ENCODE results near the gene ZNF892.
"Not testable (repeated sequence)": the region's sequence is repeated elsewhere in the genome, so short reads cannot be mapped to it uniquely, and the experiment has no call there.

The ZNF892 gene

DNA sequence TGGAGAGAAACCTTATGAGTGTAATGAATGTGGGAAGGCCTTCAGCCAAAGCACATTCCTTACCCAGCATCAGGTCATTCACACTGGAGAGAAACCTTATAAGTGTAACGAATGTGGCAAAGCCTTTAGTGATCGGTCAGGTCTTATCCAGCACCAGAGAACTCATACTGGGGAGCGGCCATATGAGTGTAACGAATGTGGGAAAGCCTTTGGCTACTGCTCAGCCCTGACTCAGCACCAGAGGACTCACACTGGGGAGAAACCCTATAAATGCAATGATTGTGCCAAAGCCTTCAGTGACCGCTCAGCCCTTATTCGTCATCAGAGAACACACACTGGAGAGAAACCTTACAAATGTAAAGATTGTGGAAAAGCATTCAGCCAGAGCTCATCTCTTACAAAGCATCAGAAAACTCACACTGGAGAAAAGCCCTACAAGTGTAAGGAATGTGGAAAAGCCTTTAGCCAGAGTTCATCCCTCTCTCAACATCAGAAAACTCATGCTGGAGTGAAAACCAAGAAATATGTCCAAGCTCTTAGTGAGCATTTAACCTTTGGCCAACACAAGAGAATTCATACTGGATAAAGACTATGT lies 7.8 kb downstream of the ZNF892 start:
- no peak for DNase-seq (ENCODE audit: insufficient read length, low spot score)
- TF ChIP-seq POLR2A (IDR thresholded peaks at IDR 0.05; ENCODE audit: low read depth, low read length) (no peak), POU2F2 (IDR thresholded peaks at IDR 0.05; ENCODE audit: low read depth, low read length) (no peak), PAX5 (IDR thresholded peaks at IDR 0.05; ENCODE audit: insufficient read depth, low read length, severe bottlenecking) (no peak), POLR2AphosphoS5 (IDR thresholded peaks at IDR 0.05; ENCODE audit: low read depth, low read length) (no peak), TAF1 (IDR thresholded peaks at IDR 0.05; ENCODE audit: low read depth, low read length) (no peak), SPI1 (IDR thresholded peaks at IDR 0.05; ENCODE audit: low read depth, low read length) (no peak)
- no peak for FAIRE-seq

DNA sequence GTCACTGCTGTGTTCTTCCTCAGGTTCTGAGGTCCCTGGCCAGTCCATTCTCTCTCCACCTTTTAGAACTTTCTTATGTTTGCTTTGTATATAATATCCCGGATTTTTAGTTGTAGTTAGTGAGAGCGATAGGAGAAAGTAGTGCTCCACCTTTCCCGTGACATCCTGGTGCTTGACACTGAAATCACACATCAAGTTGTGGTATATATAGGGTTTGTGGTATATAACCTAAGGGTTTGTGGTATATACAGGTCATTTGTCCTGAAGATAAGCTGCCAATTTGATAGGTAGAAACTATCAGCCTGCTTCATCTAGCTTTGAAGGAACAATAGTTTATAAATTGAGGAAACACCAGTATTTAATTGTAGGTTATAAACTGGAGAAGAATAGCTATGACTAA lies 13.1 kb downstream of the ZNF892 start:
- DNase-seq (ENCODE audit: insufficient read length, low spot score) (no peak), FAIRE-seq (no peak)
- TF ChIP-seq TAF1 (IDR thresholded peaks at IDR 0.05; ENCODE audit: low read depth, low read length) (no peak), SPI1 (IDR thresholded peaks at IDR 0.05; ENCODE audit: low read depth, low read length) (no peak), POU2F2 (IDR thresholded peaks at IDR 0.05; ENCODE audit: low read depth, low read length) (no peak), POLR2A (IDR thresholded peaks at IDR 0.05; ENCODE audit: low read depth, low read length) (no peak), PAX5 (IDR thresholded peaks at IDR 0.05; ENCODE audit: insufficient read depth, low read length, severe bottlenecking) (no peak), POLR2AphosphoS5 (IDR thresholded peaks at IDR 0.05; ENCODE audit: low read depth, low read length) (no peak)

DNA sequence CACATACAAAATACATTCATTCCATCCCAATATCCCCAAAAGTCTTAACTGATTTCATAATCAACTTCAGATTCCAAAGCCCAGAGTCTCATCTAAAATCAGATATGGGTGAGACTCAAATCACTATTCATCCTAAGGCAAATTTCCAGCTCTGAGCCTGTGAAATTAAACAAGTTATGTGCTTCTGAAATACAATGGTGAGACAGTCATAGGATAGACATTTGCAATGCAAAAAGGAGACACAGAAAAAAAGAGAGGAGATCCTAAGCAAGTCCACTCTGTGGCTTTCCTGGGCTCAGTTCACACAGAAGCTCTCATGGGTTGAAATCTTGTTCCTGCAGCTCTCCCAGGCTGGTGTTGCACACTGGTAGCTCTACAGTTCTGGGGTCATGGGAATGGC lies 18.3 kb downstream of the ZNF892 start:
- no peak for FAIRE-seq
- TF ChIP-seq PAX5 (IDR thresholded peaks at IDR 0.05; ENCODE audit: insufficient read depth, low read length, severe bottlenecking) (no peak), POLR2AphosphoS5 (IDR thresholded peaks at IDR 0.05; ENCODE audit: low read depth, low read length) (no peak), POU2F2 (IDR thresholded peaks at IDR 0.05; ENCODE audit: low read depth, low read length) (no peak), TAF1 (IDR thresholded peaks at IDR 0.05; ENCODE audit: low read depth, low read length) (no peak), POLR2A (IDR thresholded peaks at IDR 0.05; ENCODE audit: low read depth, low read length) (no peak), SPI1 (IDR thresholded peaks at IDR 0.05; ENCODE audit: low read depth, low read length) (no peak)
- DNase-seq (ENCODE audit: insufficient read length, low spot score): no peak

DNA sequence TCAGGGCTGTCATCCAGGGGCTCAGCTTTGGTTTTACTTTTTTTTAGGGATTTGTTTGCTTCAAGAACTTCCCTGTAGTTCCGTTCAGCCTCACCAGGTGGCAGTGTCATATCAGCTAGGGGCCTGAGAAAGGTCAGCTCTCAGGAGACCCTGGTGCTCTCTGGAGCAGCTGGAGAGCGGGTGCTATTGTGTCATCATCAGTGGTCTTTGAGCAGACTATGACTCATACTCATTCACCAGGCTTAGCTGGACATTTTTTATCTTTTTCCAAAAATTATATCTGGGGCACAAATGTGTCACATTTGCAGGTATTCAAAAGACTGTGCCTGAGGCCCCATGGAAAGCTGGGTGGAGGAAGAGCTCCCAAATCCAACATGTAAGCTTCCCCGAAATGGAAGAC lies 24.4 kb downstream of the ZNF892 start:
- TF ChIP-seq POLR2AphosphoS5 (IDR thresholded peaks at IDR 0.05; ENCODE audit: low read depth, low read length) (no peak), POLR2A (IDR thresholded peaks at IDR 0.05; ENCODE audit: low read depth, low read length) (no peak), SPI1 (IDR thresholded peaks at IDR 0.05; ENCODE audit: low read depth, low read length) (no peak), TAF1 (IDR thresholded peaks at IDR 0.05; ENCODE audit: low read depth, low read length) (no peak), PAX5 (IDR thresholded peaks at IDR 0.05; ENCODE audit: insufficient read depth, low read length, severe bottlenecking) (no peak), POU2F2 (IDR thresholded peaks at IDR 0.05; ENCODE audit: low read depth, low read length) (no peak)
- FAIRE-seq (no peak), DNase-seq (ENCODE audit: insufficient read length, low spot score) (peak; percentile 30)

DNA sequence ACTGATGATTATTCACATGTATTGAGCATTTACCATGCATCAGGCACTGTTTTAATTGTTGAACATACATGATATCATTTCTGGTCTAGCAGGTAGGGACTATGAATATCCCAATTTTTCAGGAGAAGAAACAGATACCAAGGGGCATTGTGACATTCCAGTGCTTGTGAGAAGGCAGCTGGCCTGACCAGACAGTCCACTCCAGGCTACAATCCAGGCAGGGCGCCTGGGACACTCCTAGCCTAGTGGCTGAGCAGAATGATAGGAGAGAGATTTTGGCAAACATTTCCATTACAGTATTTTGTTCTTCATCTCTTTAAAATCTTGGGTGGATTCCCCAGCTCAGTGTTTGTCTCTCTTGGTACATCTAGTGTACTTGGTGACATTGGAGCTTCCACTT lies 24.9 kb downstream of the ZNF892 start:
- no peak for DNase-seq (ENCODE audit: insufficient read length, low spot score)
- FAIRE-seq: no peak
- no peak for TF ChIP-seq POLR2AphosphoS5 (IDR thresholded peaks at IDR 0.05; ENCODE audit: low read depth, low read length)
- TF ChIP-seq PAX5 (IDR thresholded peaks at IDR 0.05; ENCODE audit: insufficient read depth, low read length, severe bottlenecking): no peak
- no peak for TF ChIP-seq POU2F2 (IDR thresholded peaks at IDR 0.05; ENCODE audit: low read depth, low read length)
- TF ChIP-seq SPI1 (IDR thresholded peaks at IDR 0.05; ENCODE audit: low read depth, low read length): no peak

DNA sequence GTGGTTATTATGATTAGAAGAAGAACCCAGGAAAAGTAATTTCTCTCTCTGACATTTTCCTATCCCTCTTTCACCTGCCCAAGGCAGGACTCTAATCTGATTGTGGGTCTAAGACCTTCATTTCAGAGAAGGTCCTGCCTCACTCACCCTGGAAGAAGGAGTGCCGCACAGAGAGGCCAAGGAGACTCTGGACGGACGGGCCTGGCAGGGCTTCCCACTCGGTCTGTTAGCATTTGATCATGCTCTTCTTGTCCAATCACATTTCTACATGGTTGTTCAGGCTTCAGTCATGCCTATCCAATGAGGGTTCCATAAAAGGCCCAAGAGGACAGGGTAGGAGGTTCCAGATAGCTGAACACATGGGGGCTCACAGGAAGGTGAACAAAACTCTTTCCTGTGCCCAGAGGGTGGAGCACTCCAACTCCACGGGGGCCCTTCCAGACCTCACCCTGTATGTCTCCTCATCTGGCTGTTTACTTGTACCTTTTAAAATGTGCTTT lies 27.0 kb downstream of the ZNF892 start:
- TF ChIP-seq POLR2AphosphoS5 (IDR thresholded peaks at IDR 0.05; ENCODE audit: low read depth, low read length) (no peak), PAX5 (IDR thresholded peaks at IDR 0.05; ENCODE audit: insufficient read depth, low read length, severe bottlenecking) (no peak), POU2F2 (IDR thresholded peaks at IDR 0.05; ENCODE audit: low read depth, low read length) (no peak), POLR2A (IDR thresholded peaks at IDR 0.05; ENCODE audit: low read depth, low read length) (no peak), TAF1 (IDR thresholded peaks at IDR 0.05; ENCODE audit: low read depth, low read length) (no peak), SPI1 (IDR thresholded peaks at IDR 0.05; ENCODE audit: low read depth, low read length) (no peak)
- DNase-seq (ENCODE audit: insufficient read length, low spot score) (no peak), FAIRE-seq (no peak)

DNA sequence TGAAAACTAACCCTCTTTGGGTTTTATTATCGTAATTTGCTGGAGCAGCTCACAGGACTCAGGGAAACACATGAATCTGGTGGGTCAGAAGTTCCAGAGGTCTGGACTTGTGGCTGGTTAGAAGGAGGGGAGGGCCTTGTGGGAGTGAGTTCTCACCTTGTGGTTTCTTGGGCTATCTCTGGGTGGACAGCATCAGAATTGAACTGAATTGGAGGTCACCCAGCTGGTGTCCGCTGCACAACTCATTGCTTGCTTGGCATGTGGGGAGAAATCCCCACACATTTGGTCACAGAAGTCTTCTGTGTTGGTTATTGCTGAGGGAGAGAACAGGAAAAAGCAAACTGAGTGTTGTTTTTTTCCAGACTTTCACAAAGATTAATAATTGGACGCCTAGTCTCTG lies 27.5 kb downstream of the ZNF892 start:
- DNase-seq (ENCODE audit: insufficient read length, low spot score): no peak
- TF ChIP-seq POLR2A (IDR thresholded peaks at IDR 0.05; ENCODE audit: low read depth, low read length): no peak
- TF ChIP-seq POLR2AphosphoS5 (IDR thresholded peaks at IDR 0.05; ENCODE audit: low read depth, low read length): no peak
- TF ChIP-seq TAF1 (IDR thresholded peaks at IDR 0.05; ENCODE audit: low read depth, low read length): no peak
- TF ChIP-seq POU2F2 (IDR thresholded peaks at IDR 0.05; ENCODE audit: low read depth, low read length): no peak
- TF ChIP-seq PAX5 (IDR thresholded peaks at IDR 0.05; ENCODE audit: insufficient read depth, low read length, severe bottlenecking): no peak
- FAIRE-seq: no peak

DNA sequence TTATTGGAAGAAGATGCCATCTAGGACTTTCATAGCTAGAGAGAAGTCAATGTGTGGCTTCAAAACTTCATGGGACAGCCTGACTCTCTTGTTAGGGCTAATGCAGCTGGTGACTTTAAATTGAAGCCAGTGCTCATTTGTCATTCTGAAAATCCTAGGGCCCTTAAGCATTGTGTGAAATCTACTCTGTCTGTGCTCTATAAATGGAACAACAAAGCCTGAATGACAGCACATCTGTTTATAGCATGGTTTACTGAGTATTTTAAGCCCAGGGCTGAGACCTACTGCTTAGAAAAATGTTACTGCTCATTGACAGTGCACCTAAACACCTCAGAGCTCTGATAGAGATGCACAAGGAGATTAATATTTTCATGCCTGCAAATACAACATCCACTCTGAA lies 30.8 kb downstream of the ZNF892 start:
- FAIRE-seq (no peak), DNase-seq (ENCODE audit: insufficient read length, low spot score) (no peak)
- TF ChIP-seq SPI1 (IDR thresholded peaks at IDR 0.05; ENCODE audit: low read depth, low read length) (no peak), POLR2AphosphoS5 (IDR thresholded peaks at IDR 0.05; ENCODE audit: low read depth, low read length) (no peak), PAX5 (IDR thresholded peaks at IDR 0.05; ENCODE audit: insufficient read depth, low read length, severe bottlenecking) (no peak), TAF1 (IDR thresholded peaks at IDR 0.05; ENCODE audit: low read depth, low read length) (no peak), POU2F2 (IDR thresholded peaks at IDR 0.05; ENCODE audit: low read depth, low read length) (no peak), POLR2A (IDR thresholded peaks at IDR 0.05; ENCODE audit: low read depth, low read length) (no peak)

DNA sequence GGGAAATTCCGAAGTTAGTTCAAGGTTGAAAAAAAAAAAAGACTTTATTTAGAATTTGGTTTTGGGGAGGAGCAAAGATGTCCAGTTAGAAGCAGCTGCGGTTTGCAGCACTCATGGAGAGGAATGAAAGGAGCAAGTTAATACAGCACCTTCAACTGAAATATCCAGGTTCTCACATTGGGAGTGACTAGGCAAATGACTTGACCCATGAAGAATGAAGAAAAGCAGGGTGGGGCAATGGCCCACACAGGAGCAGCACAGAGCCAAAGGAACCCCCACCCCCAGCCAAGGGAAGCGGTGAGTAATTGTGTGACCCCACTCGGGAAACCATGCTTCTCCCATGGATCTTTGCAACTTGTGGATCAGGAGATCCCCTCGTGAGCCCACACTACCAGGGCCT lies 32.8 kb downstream of the ZNF892 start:
- DNase-seq (ENCODE audit: insufficient read length, low spot score) (no peak), FAIRE-seq (no peak)
- TF ChIP-seq POLR2AphosphoS5 (IDR thresholded peaks at IDR 0.05; ENCODE audit: low read depth, low read length) (no peak), POLR2A (IDR thresholded peaks at IDR 0.05; ENCODE audit: low read depth, low read length) (no peak), SPI1 (IDR thresholded peaks at IDR 0.05; ENCODE audit: low read depth, low read length) (no peak)

DNA sequence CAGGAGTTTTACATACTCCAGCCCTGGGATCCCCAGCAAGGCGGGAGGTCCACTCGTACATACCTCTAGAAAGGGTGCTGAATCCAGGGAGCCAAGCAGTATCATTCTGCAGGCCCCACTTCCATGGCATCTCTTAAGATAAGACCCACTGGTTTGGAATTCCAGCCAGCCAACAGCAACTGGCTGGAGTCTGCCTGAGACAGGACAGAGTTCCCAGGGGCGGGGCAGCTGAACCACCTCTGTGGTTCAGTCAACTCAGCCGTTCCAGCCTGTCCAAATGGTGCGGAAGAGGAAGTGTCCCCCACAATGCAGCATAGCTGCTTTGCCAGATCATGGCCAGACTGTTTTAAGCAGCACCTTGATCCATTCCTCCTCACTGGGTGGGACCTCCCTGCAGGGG lies 33.2 kb downstream of the ZNF892 start:
- no peak for FAIRE-seq
- DNase-seq (ENCODE audit: insufficient read length, low spot score): no peak
- TF ChIP-seq SPI1 (IDR thresholded peaks at IDR 0.05; ENCODE audit: low read depth, low read length) (no peak), TAF1 (IDR thresholded peaks at IDR 0.05; ENCODE audit: low read depth, low read length) (no peak), POLR2A (IDR thresholded peaks at IDR 0.05; ENCODE audit: low read depth, low read length) (no peak), POLR2AphosphoS5 (IDR thresholded peaks at IDR 0.05; ENCODE audit: low read depth, low read length) (no peak)

DNA sequence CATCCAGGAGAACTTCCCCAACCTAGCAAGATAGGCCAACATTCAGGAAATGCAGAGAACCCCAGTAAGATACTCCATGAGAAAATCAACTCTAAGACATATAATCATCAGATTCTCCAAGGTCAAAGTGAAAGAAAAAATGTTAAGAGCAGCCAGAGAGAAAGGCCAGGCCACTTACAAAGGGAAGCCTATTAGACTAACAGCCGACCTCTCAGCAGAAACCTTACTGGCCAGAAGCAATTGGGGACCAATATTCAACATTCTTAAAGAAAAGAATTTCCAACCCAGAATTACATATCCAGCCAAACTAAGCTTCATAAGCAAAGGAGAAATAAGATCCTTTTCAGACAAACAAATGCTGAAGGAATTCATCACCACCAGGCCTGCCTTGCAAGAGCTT lies 34.8 kb downstream of the ZNF892 start:
- not testable (repeated sequence) for FAIRE-seq; DNase-seq (ENCODE audit: insufficient read length, low spot score)

All from GM12891 (cell line).